EH (cell line): ENCODE data around the gene TBC1D2B.

ENCODE experiments used
- DNase-seq: peaks from one replicate; pipeline ENCODE4 v3.0.0-alpha.2; 2015; ENCODE audit warnings: low read depth

Gene TBC1D2B

GRCh38 chr15:78054966-78055365 lies 22.5 kb downstream of the TBC1D2B start:
- DNase-seq = no peak

- no peak for DNase-seq
Measured at GRCh38 chr15:78054518-78054917, 23.0 kb downstream of the TBC1D2B start.

GRCh38 chr15:78052545-78052944 lies 25.0 kb downstream of the TBC1D2B start:
- no peak for DNase-seq

GRCh38 chr15:78052001-78052401 lies 25.5 kb downstream of the TBC1D2B start:
- DNase-seq = peak; percentile 57

GRCh38 chr15:78051596-78051995 lies 25.9 kb downstream of the TBC1D2B start:
- no peak for DNase-seq

GRCh38 chr15:78050826-78051225 lies 26.7 kb downstream of the TBC1D2B start:
- peak; percentile 29 for DNase-seq

GRCh38 chr15:78050441-78050809 lies 27.1 kb downstream of the TBC1D2B start:
- peak; percentile 39 for DNase-seq

GRCh38 chr15:78049691-78050440 lies 27.6 kb downstream of the TBC1D2B start:
- DNase-seq = peak; percentile 96

- DNase-seq = no peak
Measured at GRCh38 chr15:78048628-78048920, 28.9 kb downstream of the TBC1D2B start.

- peak; percentile 85 for DNase-seq
Measured at GRCh38 chr15:78047761-78048627, 29.5 kb downstream of the TBC1D2B start.

- no peak for DNase-seq
Measured at GRCh38 chr15:78046796-78047341, 30.6 kb downstream of the TBC1D2B start.

- no peak for DNase-seq
Measured at GRCh38 chr15:78045189-78045588, 32.3 kb downstream of the TBC1D2B start.

GRCh38 chr15:78044407-78045155 lies 32.9 kb downstream of the TBC1D2B start:
- peak; percentile 68 for DNase-seq

- no peak for DNase-seq
Measured at GRCh38 chr15:78041946-78042345, 35.6 kb downstream of the TBC1D2B start.

GRCh38 chr15:78040653-78041244 lies 36.8 kb downstream of the TBC1D2B start:
- DNase-seq = no peak

GRCh38 chr15:78038585-78039247 lies 38.8 kb downstream of the TBC1D2B start:
- DNase-seq = no peak

- no peak for DNase-seq
Measured at GRCh38 chr15:78037779-78038305, 39.7 kb downstream of the TBC1D2B start.

- DNase-seq = no peak
Measured at GRCh38 chr15:78037328-78037727, 40.2 kb downstream of the TBC1D2B start.

GRCh38 chr15:78035861-78036476 lies 41.5 kb downstream of the TBC1D2B start:
- peak; percentile 25 for DNase-seq

GRCh38 chr15:78035321-78035751 lies 42.2 kb downstream of the TBC1D2B start:
- no peak for DNase-seq
